ENCODE measurements around the gene HSD11B2. TPM values are rescaled to one million over a fixed set of nuclear protein-coding genes. Genes with fewer than 3 reads are reported as not detected.

The HSD11B2 gene
- polyA plus RNA-seq, 4 donors, result 49.6 to 57.9 (median 52.0) TPM

GRCh38 chr16:67448580-67448979 is 17.7 kb downstream of the HSD11B2 start:
- no peak for DNase-seq (ENCODE audit: low read depth in 4 of 4, low spot score in 3 of 4)

- no peak for DNase-seq (ENCODE audit: low read depth in 4 of 4, low spot score in 3 of 4)
Observed at GRCh38 chr16:67449336-67449735, 18.4 kb downstream of the HSD11B2 start.

- no peak for DNase-seq (ENCODE audit: low read depth in 4 of 4, low spot score in 3 of 4)
Observed at GRCh38 chr16:67449739-67450138, 18.8 kb downstream of the HSD11B2 start.

- no peak for DNase-seq (ENCODE audit: low read depth in 4 of 4, low spot score in 3 of 4)
Observed at GRCh38 chr16:67451061-67451703, 20.3 kb downstream of the HSD11B2 start.

- DNase-seq (ENCODE audit: low read depth in 4 of 4, low spot score in 3 of 4), result no peak
Observed at GRCh38 chr16:67451704-67452435, 20.9 kb downstream of the HSD11B2 start.

GRCh38 chr16:67454104-67454503 is 23.2 kb downstream of the HSD11B2 start:
- no peak for DNase-seq (ENCODE audit: low read depth in 4 of 4, low spot score in 3 of 4)

GRCh38 chr16:67454852-67455251 is 23.9 kb downstream of the HSD11B2 start:
- no peak for DNase-seq (ENCODE audit: low read depth in 4 of 4, low spot score in 3 of 4)

- no peak for DNase-seq (ENCODE audit: low read depth in 4 of 4, low spot score in 3 of 4)
Observed at GRCh38 chr16:67456391-67457081, 25.6 kb downstream of the HSD11B2 start.

- no peak for DNase-seq (ENCODE audit: low read depth in 4 of 4, low spot score in 3 of 4)
Observed at GRCh38 chr16:67457611-67458010, 26.7 kb downstream of the HSD11B2 start.

GRCh38 chr16:67458121-67458641 is 27.3 kb downstream of the HSD11B2 start:
- no peak for DNase-seq (ENCODE audit: low read depth in 4 of 4, low spot score in 3 of 4)

- no peak for DNase-seq (ENCODE audit: low read depth in 4 of 4, low spot score in 3 of 4)
Observed at GRCh38 chr16:67459066-67459860, 28.3 kb downstream of the HSD11B2 start.

GRCh38 chr16:67459861-67460150 is 28.9 kb downstream of the HSD11B2 start:
- no peak for DNase-seq (ENCODE audit: low read depth in 4 of 4, low spot score in 3 of 4)

- DNase-seq (ENCODE audit: low read depth in 4 of 4, low spot score in 3 of 4), result no peak
Observed at GRCh38 chr16:67460168-67460567, 29.2 kb downstream of the HSD11B2 start.

GRCh38 chr16:67460961-67461360 is 30.0 kb downstream of the HSD11B2 start:
- no peak for DNase-seq (ENCODE audit: low read depth in 4 of 4, low spot score in 3 of 4)

GRCh38 chr16:67461600-67462278 is 30.8 kb downstream of the HSD11B2 start:
- DNase-seq (ENCODE audit: low read depth in 4 of 4, low spot score in 3 of 4), result no peak

GRCh38 chr16:67462279-67462655 is 31.3 kb downstream of the HSD11B2 start:
- no peak for DNase-seq (ENCODE audit: low read depth in 4 of 4, low spot score in 3 of 4)

- DNase-seq (ENCODE audit: low read depth in 4 of 4, low spot score in 3 of 4), result no peak
Observed at GRCh38 chr16:67463059-67463458, 32.1 kb downstream of the HSD11B2 start.

GRCh38 chr16:67463691-67464090 is 32.8 kb downstream of the HSD11B2 start:
- no peak for DNase-seq (ENCODE audit: low read depth in 4 of 4, low spot score in 3 of 4)

GRCh38 chr16:67464565-67464964 is 33.6 kb downstream of the HSD11B2 start:
- DNase-seq (ENCODE audit: low read depth in 4 of 4, low spot score in 3 of 4), result no peak

- no peak for DNase-seq (ENCODE audit: low read depth in 4 of 4, low spot score in 3 of 4)
Observed at GRCh38 chr16:67466581-67466980, 35.7 kb downstream of the HSD11B2 start.
